ENCODE data around the gene APBA2. TPM values are rescaled to one million over a fixed set of nuclear protein-coding genes. Genes with fewer than 3 reads are reported as not detected.

Gene APBA2
- total RNA-seq, 1 donor from 2014 or later = 35.8 TPM

DNA sequence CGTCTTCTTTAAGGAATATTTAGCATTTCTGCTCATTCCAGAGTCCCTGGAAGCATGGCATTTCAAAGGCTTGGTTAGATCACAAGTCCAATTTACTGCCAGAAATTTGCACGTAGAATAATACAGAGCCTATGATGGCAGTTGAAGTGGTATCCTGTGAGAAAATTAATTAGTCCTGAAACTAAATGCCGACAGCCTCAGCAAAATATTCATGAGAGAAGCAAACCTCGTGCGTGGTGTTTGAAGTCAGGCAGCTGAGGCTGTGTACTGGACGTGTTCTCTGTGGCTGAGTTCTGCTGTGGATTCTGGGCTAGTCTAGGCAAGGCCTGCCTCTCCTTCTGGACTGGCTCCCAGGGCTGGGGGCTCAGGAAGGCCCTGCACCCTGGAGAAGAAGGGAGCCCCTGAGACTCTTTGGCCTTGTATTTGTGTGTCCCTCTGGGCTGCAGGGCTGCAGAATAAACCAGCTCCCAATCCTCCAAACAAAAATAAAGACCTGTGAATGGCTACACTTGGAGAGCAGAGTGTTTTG, 106.6 kb downstream of the APBA2 start:
- Histone ChIP-seq H4K20me1 (ENCODE audit: low read depth) (peaks cover 56% of the 10 kb centered on the region), H3K36me3 (no peaks in the 10 kb centered on the region), H3K4me2 (no peak overlapping the region), H3K27ac (no peak overlapping the region), H3F3A (ENCODE audit: low read depth) (peaks cover 14% of the 10 kb centered on the region), H3K4me3 (no peak overlapping the region), H3K9me3 (ENCODE audit: low read depth) (no peaks in the 10 kb centered on the region), H3K27me3 (no peaks in the 10 kb centered on the region), H3K79me2 (ENCODE audit: low read depth) (no peaks in the 10 kb centered on the region), H3K4me1 (peaks cover 44% of the 10 kb centered on the region), H2AFZ (replicated peaks) (no peak overlapping the region), H3K9ac (no peak overlapping the region)
- peaks cover 5% of the 10 kb centered on the region for H3K27me3 Mint-ChIP-seq (ENCODE audit: insufficient read depth, low read depth)
- H3K36me3 Mint-ChIP-seq = peaks cover 17% of the 10 kb centered on the region
- peak overlapping the region; percentile 48 for H3K27ac Mint-ChIP-seq
- DNase-seq (ENCODE audit: low spot score) = no peak
- no peaks in the 10 kb centered on the region for H3K9me3 Mint-ChIP-seq
- TF ChIP-seq EZH2 (IDR thresholded peaks at IDR 0.05) (no peak), EZH2phosphoT487 (IDR thresholded peaks at IDR 0.05) (no peak)
- TF ChIP-seq, protein P1, sequence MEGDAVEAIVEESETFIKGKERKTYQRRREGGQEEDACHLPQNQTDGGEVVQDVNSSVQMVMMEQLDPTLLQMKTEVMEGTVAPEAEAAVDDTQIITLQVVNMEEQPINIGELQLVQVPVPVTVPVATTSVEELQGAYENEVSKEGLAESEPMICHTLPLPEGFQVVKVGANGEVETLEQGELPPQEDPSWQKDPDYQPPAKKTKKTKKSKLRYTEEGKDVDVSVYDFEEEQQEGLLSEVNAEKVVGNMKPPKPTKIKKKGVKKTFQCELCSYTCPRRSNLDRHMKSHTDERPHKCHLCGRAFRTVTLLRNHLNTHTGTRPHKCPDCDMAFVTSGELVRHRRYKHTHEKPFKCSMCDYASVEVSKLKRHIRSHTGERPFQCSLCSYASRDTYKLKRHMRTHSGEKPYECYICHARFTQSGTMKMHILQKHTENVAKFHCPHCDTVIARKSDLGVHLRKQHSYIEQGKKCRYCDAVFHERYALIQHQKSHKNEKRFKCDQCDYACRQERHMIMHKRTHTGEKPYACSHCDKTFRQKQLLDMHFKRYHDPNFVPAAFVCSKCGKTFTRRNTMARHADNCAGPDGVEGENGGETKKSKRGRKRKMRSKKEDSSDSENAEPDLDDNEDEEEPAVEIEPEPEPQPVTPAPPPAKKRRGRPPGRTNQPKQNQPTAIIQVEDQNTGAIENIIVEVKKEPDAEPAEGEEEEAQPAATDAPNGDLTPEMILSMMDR (IDR thresholded peaks at IDR 0.05) = no peak
- no peak overlapping the region for H3K4me3 Mint-ChIP-seq
- H3K4me1 Mint-ChIP-seq = peaks cover 75% of the 10 kb centered on the region

DNA sequence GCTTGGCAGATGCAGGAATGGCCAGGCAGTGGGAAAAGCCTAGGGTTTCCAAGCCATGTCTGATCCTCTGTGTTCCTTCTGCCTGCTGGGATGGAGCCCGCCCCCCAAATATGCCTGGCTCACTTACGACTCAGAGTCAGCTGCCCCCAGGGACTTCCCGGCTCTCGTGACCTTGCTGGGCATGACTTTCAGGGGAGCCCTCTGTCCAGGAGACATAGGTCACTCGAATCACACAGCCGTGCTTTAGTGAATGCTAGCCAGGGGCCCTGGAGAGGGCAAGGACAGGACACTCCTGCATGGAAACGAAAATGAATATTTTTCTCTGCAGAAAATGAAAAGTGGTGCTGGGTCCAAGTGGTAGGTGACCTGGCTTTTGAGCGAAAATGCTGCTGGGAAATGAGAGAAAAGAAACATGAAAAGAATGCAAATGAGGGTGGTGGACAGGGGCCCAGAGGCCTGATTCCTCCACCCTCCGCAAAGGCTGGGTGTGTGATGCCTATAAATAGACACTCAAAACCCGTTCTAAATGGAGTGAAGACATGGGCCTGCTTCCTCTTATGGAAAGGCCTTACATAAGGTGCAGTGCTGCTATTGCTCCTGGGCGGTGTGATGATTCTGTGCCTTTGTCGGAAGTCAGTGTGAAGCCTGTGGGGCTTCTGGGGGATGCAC, 107.4 kb downstream of the APBA2 start:
- H4K20me1 ChIP-seq (ENCODE audit: low read depth) = peaks cover 56% of the 10 kb centered on the region
- peaks cover 5% of the 10 kb centered on the region for H3K27me3 Mint-ChIP-seq (ENCODE audit: insufficient read depth, low read depth)
- no peak for DNase-seq (ENCODE audit: low spot score)
- H3K36me3 ChIP-seq = no peaks in the 10 kb centered on the region
- no peaks in the 10 kb centered on the region for H3K79me2 ChIP-seq (ENCODE audit: low read depth)
- TF ChIP-seq EZH2 (IDR thresholded peaks at IDR 0.05) (no peak), EZH2phosphoT487 (IDR thresholded peaks at IDR 0.05) (no peak)
- TF ChIP-seq, protein P1 (IDR thresholded peaks at IDR 0.05) = no peak
- peak overlapping the region; percentile 98 for H3K27ac Mint-ChIP-seq
- H3K4me1 ChIP-seq = peaks cover 44% of the 10 kb centered on the region
- no peak overlapping the region for H3K4me3 ChIP-seq
- H3K9me3 Mint-ChIP-seq = no peaks in the 10 kb centered on the region
- H3K27me3 ChIP-seq = no peaks in the 10 kb centered on the region
- no peak overlapping the region for H3K4me2 ChIP-seq
- H3K4me3 Mint-ChIP-seq = peak overlapping the region; percentile 50
- H3K4me1 Mint-ChIP-seq = peaks cover 75% of the 10 kb centered on the region
- H3K27ac ChIP-seq = no peak overlapping the region
- peaks cover 14% of the 10 kb centered on the region for H3F3A ChIP-seq (ENCODE audit: low read depth)
- no peak overlapping the region for H3K9ac ChIP-seq
- no peak overlapping the region for H2AFZ ChIP-seq (replicated peaks)
- peaks cover 22% of the 10 kb centered on the region for H3K36me3 Mint-ChIP-seq
- H3K9me3 ChIP-seq (ENCODE audit: low read depth) = no peaks in the 10 kb centered on the region

DNA sequence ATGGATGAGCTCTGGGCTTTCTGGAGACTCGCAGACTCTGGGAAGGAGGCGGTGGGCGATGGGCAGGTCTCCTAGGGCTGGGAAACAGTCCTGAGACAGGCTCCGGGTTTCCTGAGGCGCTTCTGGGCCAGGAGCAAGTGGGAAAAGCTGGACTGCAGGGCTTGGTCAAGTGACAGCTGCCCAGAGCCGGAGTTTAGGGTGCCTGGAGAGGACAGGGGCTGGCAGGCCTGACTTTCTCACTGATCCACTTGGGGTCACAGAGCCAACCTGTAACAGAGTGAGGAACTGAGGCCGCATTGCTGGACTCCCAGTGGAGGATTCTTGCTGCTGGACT, 107.9 kb downstream of the APBA2 start:
- no peaks in the 10 kb centered on the region for H3K79me2 ChIP-seq (ENCODE audit: low read depth)
- H3K9ac ChIP-seq = no peak overlapping the region
- H3K9me3 Mint-ChIP-seq = peaks cover 4% of the 10 kb centered on the region
- peaks cover 51% of the 10 kb centered on the region for H4K20me1 ChIP-seq (ENCODE audit: low read depth)
- H3F3A ChIP-seq (ENCODE audit: low read depth) = peaks cover 11% of the 10 kb centered on the region
- H3K27me3 ChIP-seq = no peaks in the 10 kb centered on the region
- peaks cover 72% of the 10 kb centered on the region for H3K4me1 Mint-ChIP-seq
- H3K27ac ChIP-seq = no peak overlapping the region
- H2AFZ ChIP-seq (replicated peaks) = no peak overlapping the region
- no peak overlapping the region for H3K4me2 ChIP-seq
- H3K36me3 Mint-ChIP-seq = peaks cover 24% of the 10 kb centered on the region
- no peaks in the 10 kb centered on the region for H3K9me3 ChIP-seq (ENCODE audit: low read depth)
- H3K4me3 Mint-ChIP-seq = peak overlapping the region; percentile 50
- no peak overlapping the region for H3K4me3 ChIP-seq
- H3K27ac Mint-ChIP-seq = peak overlapping the region; percentile 98
- TF ChIP-seq EZH2phosphoT487 (IDR thresholded peaks at IDR 0.05) (no peak), EZH2 (IDR thresholded peaks at IDR 0.05) (no peak)
- TF ChIP-seq, protein P1 (IDR thresholded peaks at IDR 0.05) = no peak
- H3K27me3 Mint-ChIP-seq (ENCODE audit: insufficient read depth, low read depth) = peaks cover 5% of the 10 kb centered on the region
- no peak for DNase-seq (ENCODE audit: low spot score)
- peaks cover 44% of the 10 kb centered on the region for H3K4me1 ChIP-seq
- H3K36me3 ChIP-seq = no peaks in the 10 kb centered on the region
